DND-41 (cell line): ENCODE results near the gene CIAO3.

Source experiments
- EZH2 ChIP-seq: IDR thresholded peaks from 3 replicates; pipeline ENCODE4 v1.6.1; 2012; ENCODE audit warnings: borderline replicate concordance, low read depth, mild to moderate bottlenecking, moderate library complexity, low read length, inconsistent platforms; ENCODE audit not compliant: severe bottlenecking
- TF ChIP-seq, protein P1 (sequence below): IDR thresholded peaks from 2 replicates; pipeline ENCODE4 v1.5.1; 2012; ENCODE audit warnings: borderline replicate concordance, low read length, moderate library complexity, mild to moderate bottlenecking; ENCODE audit not compliant: poor library complexity, severe bottlenecking; ENCODE audit errors: extremely low read depth

DNA sequence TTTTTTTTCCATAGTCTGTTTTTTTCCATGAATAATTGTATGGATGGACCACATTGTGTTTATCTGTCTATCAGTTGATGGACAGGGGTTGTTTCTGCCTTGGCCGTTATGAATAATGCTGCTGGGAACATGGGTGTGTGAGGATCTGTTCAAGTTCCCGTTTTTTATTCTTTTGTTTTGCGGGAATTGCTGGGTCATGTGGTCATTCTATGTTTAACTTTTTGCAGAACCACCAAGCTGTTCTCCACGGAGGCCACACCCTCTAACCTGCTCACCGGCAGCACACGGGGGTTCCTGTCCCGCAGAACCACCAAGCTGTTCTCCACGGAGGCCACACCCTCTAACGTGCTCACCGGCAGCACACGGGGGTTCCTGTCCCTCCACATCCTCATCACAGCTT is 13.9 kb upstream of the CIAO3 start:
- TF ChIP-seq, protein P1, sequence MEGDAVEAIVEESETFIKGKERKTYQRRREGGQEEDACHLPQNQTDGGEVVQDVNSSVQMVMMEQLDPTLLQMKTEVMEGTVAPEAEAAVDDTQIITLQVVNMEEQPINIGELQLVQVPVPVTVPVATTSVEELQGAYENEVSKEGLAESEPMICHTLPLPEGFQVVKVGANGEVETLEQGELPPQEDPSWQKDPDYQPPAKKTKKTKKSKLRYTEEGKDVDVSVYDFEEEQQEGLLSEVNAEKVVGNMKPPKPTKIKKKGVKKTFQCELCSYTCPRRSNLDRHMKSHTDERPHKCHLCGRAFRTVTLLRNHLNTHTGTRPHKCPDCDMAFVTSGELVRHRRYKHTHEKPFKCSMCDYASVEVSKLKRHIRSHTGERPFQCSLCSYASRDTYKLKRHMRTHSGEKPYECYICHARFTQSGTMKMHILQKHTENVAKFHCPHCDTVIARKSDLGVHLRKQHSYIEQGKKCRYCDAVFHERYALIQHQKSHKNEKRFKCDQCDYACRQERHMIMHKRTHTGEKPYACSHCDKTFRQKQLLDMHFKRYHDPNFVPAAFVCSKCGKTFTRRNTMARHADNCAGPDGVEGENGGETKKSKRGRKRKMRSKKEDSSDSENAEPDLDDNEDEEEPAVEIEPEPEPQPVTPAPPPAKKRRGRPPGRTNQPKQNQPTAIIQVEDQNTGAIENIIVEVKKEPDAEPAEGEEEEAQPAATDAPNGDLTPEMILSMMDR, result no peak
- no peak for TF ChIP-seq EZH2
